OCI-LY1 (cell line): ENCODE data around the gene TGM2.

Experiments
- H2AFZ ChIP-seq: fragments of 200-600 bp; sonication (generic), shearing (Covaris generic); 2 replicates; pipeline ENCODE4 v1.6.0; 2014; ENCODE audit warnings: antibody characterized with exemption, mild to moderate bottlenecking, low read length
- H3F3A ChIP-seq: fragments of 200-600 bp; sonication (generic), shearing (Covaris generic); 2 replicates; pipeline ENCODE4 v1.6.0; 2014; ENCODE audit warnings: mild to moderate bottlenecking, antibody characterized with exemption, low read length, moderate library complexity; ENCODE audit not compliant: insufficient read depth
- H3K27ac ChIP-seq: fragments of 200-600 bp; sonication (generic); 2 replicates; pipeline ENCODE4 v1.5.1; 2014; ENCODE audit warnings: low read length, mixed run types, mild to moderate bottlenecking, low read depth; ENCODE audit not compliant: poor library complexity, severe bottlenecking
- H3K27me3 ChIP-seq: fragments of 200-600 bp; sonication (generic); 2 replicates; pipeline ENCODE4 v1.6.0; 2014; ENCODE audit warnings: antibody characterized with exemption, mild to moderate bottlenecking, low read length, moderate library complexity; ENCODE audit not compliant: insufficient read depth
- H3K36me3 ChIP-seq: fragments of 200-600 bp; sonication (generic); 2 replicates; pipeline ENCODE4 v1.6.1; 2014; ENCODE audit warnings: mild to moderate bottlenecking, antibody characterized with exemption, low read length, moderate library complexity, mixed read lengths; ENCODE audit not compliant: insufficient read depth
- H3K4me1 ChIP-seq: fragments of 200-600 bp; sonication (generic); 2 replicates; pipeline ENCODE4 v1.5.1; 2014; ENCODE audit warnings: mild to moderate bottlenecking, low read length, moderate library complexity; ENCODE audit not compliant: insufficient read depth, severe bottlenecking
- H3K4me2 ChIP-seq: fragments of 200-600 bp; sonication (generic), shearing (Covaris generic); 2 replicates; pipeline ENCODE4 v1.6.1; 2014; ENCODE audit warnings: low read length
- H3K4me3 ChIP-seq: fragments of 200-600 bp; sonication (generic); 2 replicates; pipeline ENCODE4 v1.5.1; 2014; ENCODE audit warnings: low read length, low read depth, mild to moderate bottlenecking, mixed read lengths; ENCODE audit not compliant: poor library complexity, severe bottlenecking
- H3K79me2 ChIP-seq: fragments of 200-600 bp; shearing (Covaris generic); 2 replicates; pipeline ENCODE4 v1.6.1; 2016; ENCODE audit warnings: mixed run types, low read length, mixed read lengths; ENCODE audit not compliant: insufficient read depth
- H3K9ac ChIP-seq: fragments of 200-600 bp; sonication (generic), shearing (Covaris generic); 2 replicates; pipeline ENCODE4 v1.6.1; 2014; ENCODE audit warnings: mild to moderate bottlenecking, low read length, mixed read lengths
- H3K9me2 ChIP-seq: fragments of 200-600 bp; sonication (generic), shearing (Covaris generic); 2 replicates; pipeline ENCODE4 v1.6.1; 2014; ENCODE audit warnings: low read depth, mild to moderate bottlenecking, low read length, mixed read lengths
- H3K9me3 ChIP-seq: fragments of 200-600 bp; shearing (Covaris generic); 2 replicates; pipeline ENCODE4 v1.6.1; 2014; ENCODE audit warnings: low read length, mixed read lengths
- H4K20me1 ChIP-seq: fragments of 200-600 bp; sonication (generic), shearing (Covaris generic); 2 replicates; pipeline ENCODE4 v1.6.0; 2016; ENCODE audit warnings: mild to moderate bottlenecking, low read length; ENCODE audit not compliant: insufficient read depth
- EZH2 ChIP-seq: fragments of 200-600 bp; sonication (generic), shearing (Covaris generic); IDR thresholded peaks from 2 replicates; pipeline ENCODE4 v1.8.0; 2017; ENCODE audit warnings: borderline replicate concordance, mixed run types, mild to moderate bottlenecking, antibody characterized with exemption, low read length, moderate library complexity, mixed read lengths
- TF ChIP-seq, protein P1 (sequence below): fragments of 200-600 bp; sonication (generic), shearing (Covaris generic); IDR thresholded peaks from 2 replicates; pipeline ENCODE4 v1.5.1; 2017; ENCODE audit warnings: mild to moderate bottlenecking, antibody characterized with exemption, low read length, moderate library complexity, mixed read lengths

TGM2 gene

DNA sequence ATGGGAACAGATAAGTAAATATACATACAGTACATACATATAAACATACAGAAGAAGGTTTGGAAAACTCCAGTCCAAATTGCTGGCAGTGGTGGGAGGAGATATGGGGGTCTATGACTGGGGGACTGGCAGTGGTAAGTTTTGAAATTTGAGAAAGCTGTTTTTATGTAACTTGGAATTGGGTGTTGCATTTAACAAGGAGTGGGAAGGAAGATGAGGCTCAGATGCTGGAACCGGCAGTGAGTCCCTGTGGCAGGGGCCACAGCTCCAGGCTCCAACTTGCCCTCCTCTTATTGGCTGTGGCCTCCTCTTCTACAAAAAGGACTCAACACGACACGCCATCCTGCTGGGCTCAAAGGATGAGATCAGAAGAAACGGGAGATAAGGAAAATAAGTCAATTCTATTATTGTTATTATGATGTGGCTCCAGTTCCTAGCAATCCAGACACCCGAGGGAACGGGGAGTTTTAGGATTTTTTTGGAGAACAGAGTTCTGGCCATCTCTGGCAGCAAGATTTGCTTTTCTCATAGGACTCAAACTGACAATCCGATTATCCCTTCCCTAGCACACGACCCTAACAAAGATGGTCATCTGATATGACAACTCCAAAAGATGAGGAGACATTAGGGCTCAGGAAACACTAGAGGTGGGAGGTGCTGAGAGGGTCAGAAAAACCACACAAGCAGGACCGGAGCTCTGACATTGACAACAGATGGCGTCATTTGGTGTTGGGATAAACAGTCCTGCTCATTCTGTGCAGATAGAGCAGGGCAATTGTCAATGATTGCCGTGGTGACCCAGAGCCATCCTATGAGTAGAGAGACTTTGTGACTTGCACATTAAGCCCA is 6.0 kb upstream of the TGM2 start:
- no peaks in the 10 kb centered on the region for H3K9me2 ChIP-seq
- no peak overlapping the region for H3K27ac ChIP-seq
- H3K27me3 ChIP-seq = peaks cover 12% of the 10 kb centered on the region; the same call in 1 of the 2 replicates
- no peaks in the 10 kb centered on the region for H3K4me1 ChIP-seq
- no peaks in the 10 kb centered on the region for H3K9me3 ChIP-seq
- H3K79me2 ChIP-seq = no peaks in the 10 kb centered on the region
- no peaks in the 10 kb centered on the region for H3K36me3 ChIP-seq
- no peaks in the 10 kb centered on the region for H3F3A ChIP-seq
- H4K20me1 ChIP-seq = no peaks in the 10 kb centered on the region
- H3K4me2 ChIP-seq = no peak overlapping the region
- H3K4me3 ChIP-seq = no peak overlapping the region
- H2AFZ ChIP-seq = no peak overlapping the region
- TF ChIP-seq, protein P1, sequence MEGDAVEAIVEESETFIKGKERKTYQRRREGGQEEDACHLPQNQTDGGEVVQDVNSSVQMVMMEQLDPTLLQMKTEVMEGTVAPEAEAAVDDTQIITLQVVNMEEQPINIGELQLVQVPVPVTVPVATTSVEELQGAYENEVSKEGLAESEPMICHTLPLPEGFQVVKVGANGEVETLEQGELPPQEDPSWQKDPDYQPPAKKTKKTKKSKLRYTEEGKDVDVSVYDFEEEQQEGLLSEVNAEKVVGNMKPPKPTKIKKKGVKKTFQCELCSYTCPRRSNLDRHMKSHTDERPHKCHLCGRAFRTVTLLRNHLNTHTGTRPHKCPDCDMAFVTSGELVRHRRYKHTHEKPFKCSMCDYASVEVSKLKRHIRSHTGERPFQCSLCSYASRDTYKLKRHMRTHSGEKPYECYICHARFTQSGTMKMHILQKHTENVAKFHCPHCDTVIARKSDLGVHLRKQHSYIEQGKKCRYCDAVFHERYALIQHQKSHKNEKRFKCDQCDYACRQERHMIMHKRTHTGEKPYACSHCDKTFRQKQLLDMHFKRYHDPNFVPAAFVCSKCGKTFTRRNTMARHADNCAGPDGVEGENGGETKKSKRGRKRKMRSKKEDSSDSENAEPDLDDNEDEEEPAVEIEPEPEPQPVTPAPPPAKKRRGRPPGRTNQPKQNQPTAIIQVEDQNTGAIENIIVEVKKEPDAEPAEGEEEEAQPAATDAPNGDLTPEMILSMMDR = no peak
- no peak for TF ChIP-seq EZH2
- no peak overlapping the region for H3K9ac ChIP-seq

DNA sequence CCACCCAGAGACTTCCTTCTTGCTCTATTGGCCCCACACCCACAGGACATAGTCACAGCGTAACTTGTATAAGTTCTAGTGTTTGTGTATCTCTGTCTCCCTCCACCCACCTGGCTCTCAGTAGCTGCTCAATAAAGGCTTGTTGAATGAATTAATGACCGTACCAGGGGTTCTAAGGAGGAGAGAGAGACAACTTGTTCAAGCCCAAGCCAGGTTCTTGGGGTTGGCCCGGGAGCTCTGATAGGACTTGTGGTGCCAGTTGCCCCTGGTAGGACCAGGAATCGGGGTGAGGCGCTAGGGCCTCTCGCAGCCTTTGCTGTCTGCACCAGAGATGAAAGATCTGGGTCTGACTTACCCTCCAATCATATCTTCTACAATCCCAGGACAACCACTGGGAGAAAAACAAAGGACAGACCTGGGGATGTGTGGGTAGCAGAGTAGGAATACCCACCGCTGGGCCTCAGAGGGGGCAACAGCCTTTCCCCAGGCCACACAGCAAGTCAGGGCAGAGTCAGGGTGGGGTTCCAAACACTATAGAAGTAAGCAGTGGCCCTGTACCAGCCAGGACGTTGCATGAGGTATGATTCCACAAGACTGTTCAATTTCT is 5.3 kb upstream of the TGM2 start:
- Histone ChIP-seq H4K20me1 (no peaks in the 10 kb centered on the region), H3K27ac (no peak overlapping the region), H3F3A (no peaks in the 10 kb centered on the region), H3K4me3 (no peak overlapping the region), H2AFZ (no peak overlapping the region), H3K27me3 (peaks cover 12% of the 10 kb centered on the region; the same call in 1 of the 2 replicates), H3K4me1 (peaks cover under 1% of the 10 kb centered on the region), H3K36me3 (no peaks in the 10 kb centered on the region), H3K9me3 (no peaks in the 10 kb centered on the region), H3K4me2 (no peak overlapping the region), H3K79me2 (no peaks in the 10 kb centered on the region), H3K9me2 (no peaks in the 10 kb centered on the region), H3K9ac (no peak overlapping the region)
- TF ChIP-seq EZH2 = no peak
- TF ChIP-seq, protein P1 = no peak

DNA sequence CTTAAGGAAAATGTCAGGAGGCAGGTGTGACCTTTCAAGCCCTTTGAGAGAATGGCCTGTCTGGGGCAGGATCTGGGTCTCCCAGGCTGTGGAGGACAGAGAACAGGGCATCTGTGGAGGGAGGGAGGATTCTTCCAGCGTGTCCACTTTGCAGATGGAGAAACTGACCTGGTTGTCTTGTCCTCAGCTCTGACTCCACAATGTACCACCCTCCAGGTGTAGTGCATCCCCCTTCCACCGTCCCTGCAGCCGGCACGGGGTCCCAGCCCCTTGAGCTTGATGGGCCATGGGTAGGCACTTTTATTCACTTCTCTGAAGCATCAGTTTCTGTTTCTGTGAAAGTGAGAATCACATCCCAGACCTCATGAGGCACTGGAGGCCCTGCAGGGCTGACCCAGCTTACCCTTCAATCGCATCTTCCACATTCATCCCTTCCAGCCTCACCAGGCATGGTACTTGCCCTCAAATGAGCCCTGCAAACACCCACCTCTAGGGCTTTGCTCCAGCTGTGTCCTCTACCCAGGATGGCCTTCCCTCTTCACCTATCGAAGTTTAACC is 4.6 kb upstream of the TGM2 start:
- Histone ChIP-seq H3K4me3 (no peak overlapping the region), H3K4me2 (no peak overlapping the region), H3K4me1 (peaks cover 5% of the 10 kb centered on the region), H4K20me1 (no peaks in the 10 kb centered on the region), H3K79me2 (no peaks in the 10 kb centered on the region), H3K9me3 (no peaks in the 10 kb centered on the region), H3F3A (no peaks in the 10 kb centered on the region), H3K27me3 (peaks cover 12% of the 10 kb centered on the region), H3K27ac (no peak overlapping the region), H3K9me2 (no peaks in the 10 kb centered on the region), H3K9ac (no peak overlapping the region), H3K36me3 (no peaks in the 10 kb centered on the region), H2AFZ (no peak overlapping the region)
- TF ChIP-seq, protein P1 = no peak
- no peak for TF ChIP-seq EZH2
